T-cell (primary cell): Measurements from ENCODE around the gene CELA3A. TPM values are rescaled to one million over a fixed set of nuclear protein-coding genes. Genes with fewer than 3 reads are reported as not detected.
"Not testable (repeated sequence)": the region's sequence is repeated elsewhere in the genome, so short reads cannot be mapped to it uniquely, and the experiment has no call there.

Experiments
- ATAC-seq, 4 experiments: fragments of 200-7000 bp in 3 of 4; fragments of 150-1000 bp in 1 of 4; cut with Tn5 transposase; replicated peaks in 1 of 4; 1 replicate in 3 of 4; 2 replicates in 1 of 4; pipeline ENCODE4 v1.10.0; 2021; ENCODE audit warnings: moderate library complexity in 3 of 4, mild to moderate bottlenecking in 2 of 4, moderate number of reproducible peaks in 1 of 4
- CTCF ChIA-PET, 2 donors: fragments of 300-600 bp; sonication (Branson Sonifier 250); formaldehyde crosslinking; loops; one replicate each; lab custom pipeline; 2022; ENCODE audit warnings: antibody characterized with exemption in 2 of 2; lab: Charles Lee
- POLR2A ChIA-PET, 2 donors: fragments of 300-600 bp; sonication (Branson Sonifier 250); formaldehyde crosslinking; loops; one replicate each; lab custom pipeline; 2022; ENCODE audit warnings: antibody characterized with exemption in 2 of 2; lab: Charles Lee
- DNase-seq, 35 experiments: peaks; one replicate each; pipeline versions ENCODE4 v3.0.0 to v3.0.0-alpha.2; 2013 to 2023
- H3K27ac ChIP-seq: one replicate; pipeline ENCODE4 v1.5.1; 2013; ENCODE audit warnings: low read length
- H3K27me3 ChIP-seq, 2 experiments: replicated peaks in 1 of 2; 1 replicate in 1 of 2; 2 replicates in 1 of 2; pipeline versions ENCODE4 v1.6.1 to v1.7.0; 2013; ENCODE audit warnings: low read length in 1 of 2, mixed read lengths in 1 of 2; ENCODE audit not compliant: control insufficient read depth in 2 of 2, insufficient read depth in 2 of 2; ENCODE audit errors: extremely low read depth in 1 of 2
- H3K36me3 ChIP-seq, 2 donors: 1 replicate in 1 of 2; 2 replicates in 1 of 2; pipeline versions ENCODE4 v1.6.1 to v1.7.0; 2013; ENCODE audit warnings: low read length in 1 of 2; ENCODE audit not compliant: control insufficient read depth in 2 of 2, insufficient read depth in 1 of 2; ENCODE audit errors: extremely low read depth in 1 of 2
- H3K4me1 ChIP-seq, 2 experiments: 1 replicate in 1 of 2; 2 replicates in 1 of 2; pipeline versions ENCODE4 v1.6.1 to v1.7.0; 2013; ENCODE audit warnings: low read length in 2 of 2, mixed read lengths in 1 of 2; ENCODE audit not compliant: insufficient read depth in 2 of 2, control insufficient read depth in 1 of 2; ENCODE audit errors: extremely low read depth in 1 of 2
- H3K4me3 ChIP-seq, 2 donors: 1 replicate in 1 of 2; 2 replicates in 1 of 2; pipeline versions ENCODE4 v1.5.1 to v1.7.0; 2013; ENCODE audit warnings: mild to moderate bottlenecking in 2 of 2, low read length in 1 of 2, moderate library complexity in 1 of 2; ENCODE audit not compliant: control insufficient read depth in 1 of 2; ENCODE audit errors: extremely low read depth in 1 of 2
- H3K9me3 ChIP-seq: 2 replicates; pipeline ENCODE4 v1.7.0; 2013
- H3K27ac Mint-ChIP-seq, 2 donors: one replicate each; pipeline ENCODE4 v1.8.0; 2020 to 2021; ENCODE audit warnings: mild to moderate bottlenecking in 2 of 2, mixed read lengths in 2 of 2
- H3K27me3 Mint-ChIP-seq, 2 donors: one replicate each; pipeline ENCODE4 v1.8.0; 2021 to 2022; ENCODE audit warnings: mixed read lengths in 2 of 2
- H3K36me3 Mint-ChIP-seq: one replicate; pipeline ENCODE4 v1.8.0; 2021; ENCODE audit warnings: mixed read lengths
- H3K4me1 Mint-ChIP-seq, 3 donors: one replicate each; pipeline ENCODE4 v1.8.0; 2020 to 2022; ENCODE audit warnings: mixed read lengths in 3 of 3, mild to moderate bottlenecking in 1 of 3
- H3K4me3 Mint-ChIP-seq, 3 donors: one replicate each; pipeline ENCODE4 v1.8.0; 2020 to 2022; ENCODE audit warnings: mild to moderate bottlenecking in 3 of 3, mixed read lengths in 3 of 3, moderate library complexity in 3 of 3
- H3K9me3 Mint-ChIP-seq, 3 donors: one replicate each; pipeline ENCODE4 v1.8.0; 2020 to 2022; ENCODE audit warnings: mixed read lengths in 3 of 3
- WGBS: methylation state at CpG from one replicate; pipeline ENCODE4 v1.1.5; 2013; ENCODE audit warnings: missing lambda C conversion rate; ENCODE audit not compliant: insufficient coverage; 5-methylcytosine and 5-hydroxymethylcytosine counted together
- total RNA-seq, 35 experiments: library from RNA in 6 of 35; stranded (reverse) in 6 of 35; fragments of 120-200 nt in 1 of 35; gene quantifications; one replicate each; pipeline versions ENCODE4 v1.2.1 to v1.2.4 and lab custom pipeline; 2013 to 2026

The CELA3A gene
- total RNA-seq, 5 donors from 2014 or later (not counting 1 experiment from before 2014, with no cell fraction given): 11.4 to 15.6 (median 13.3) TPM; not detected in 2

GRCh38 chr1:21999645-22000044 is 1.8 kb upstream of the CELA3A start:
- H3K27ac Mint-ChIP-seq, H3K27ac ChIP-seq, H3K36me3 ChIP-seq, ATAC-seq, H3K4me1 Mint-ChIP-seq, H3K9me3 Mint-ChIP-seq, POLR2A ChIA-PET, CTCF ChIA-PET, DNase-seq, H3K9me3 ChIP-seq, H3K4me3 Mint-ChIP-seq, H3K27me3 ChIP-seq, H3K4me3 ChIP-seq, H3K4me1 ChIP-seq, H3K36me3 Mint-ChIP-seq, H3K27me3 Mint-ChIP-seq: not testable (repeated sequence)
- no CpG with 5 or more reads among the region's 7 CpGs for WGBS

- H3K4me3 ChIP-seq, H3K4me1 Mint-ChIP-seq, H3K27ac Mint-ChIP-seq, CTCF ChIA-PET, H3K4me1 ChIP-seq, H3K36me3 ChIP-seq, POLR2A ChIA-PET, DNase-seq, H3K27me3 ChIP-seq, H3K9me3 ChIP-seq, H3K27ac ChIP-seq, H3K27me3 Mint-ChIP-seq, H3K9me3 Mint-ChIP-seq, H3K4me3 Mint-ChIP-seq, H3K36me3 Mint-ChIP-seq, ATAC-seq: not testable (repeated sequence)
- 22% methylated on average over 1 of the region's 5 CpGs for WGBS
Observed at GRCh38 chr1:22002461-22002860, 1.0 kb downstream of the CELA3A start.

- H3K36me3 Mint-ChIP-seq, H3K4me3 ChIP-seq, H3K27ac ChIP-seq, H3K36me3 ChIP-seq, CTCF ChIA-PET, POLR2A ChIA-PET, H3K27me3 ChIP-seq, H3K4me3 Mint-ChIP-seq, H3K9me3 ChIP-seq, H3K4me1 Mint-ChIP-seq, H3K4me1 ChIP-seq, ATAC-seq, H3K27me3 Mint-ChIP-seq, DNase-seq, H3K9me3 Mint-ChIP-seq, H3K27ac Mint-ChIP-seq: not testable (repeated sequence)
- WGBS: 0% methylated on average over 1 of the region's 8 CpGs
Observed at GRCh38 chr1:22002875-22003274, 1.4 kb downstream of the CELA3A start.

GRCh38 chr1:22003959-22004358 is 2.5 kb downstream of the CELA3A start:
- H3K36me3 Mint-ChIP-seq, H3K36me3 ChIP-seq, H3K27ac Mint-ChIP-seq, CTCF ChIA-PET, H3K27ac ChIP-seq, H3K4me3 ChIP-seq, POLR2A ChIA-PET, H3K27me3 ChIP-seq, H3K27me3 Mint-ChIP-seq, DNase-seq, ATAC-seq, H3K4me1 ChIP-seq, H3K4me3 Mint-ChIP-seq, H3K9me3 Mint-ChIP-seq, H3K9me3 ChIP-seq, H3K4me1 Mint-ChIP-seq: not testable (repeated sequence)
- no CpG with 5 or more reads among the region's 3 CpGs for WGBS

- 93% methylated on average over 9 of the region's 18 CpGs for WGBS
- not testable (repeated sequence) for H3K9me3 Mint-ChIP-seq
Observed at GRCh38 chr1:22005261-22006149, 4.0 kb downstream of the CELA3A start.

GRCh38 chr1:22006736-22007135 is 5.3 kb downstream of the CELA3A start:
- H3K9me3 Mint-ChIP-seq, H3K36me3 Mint-ChIP-seq, H3K4me1 ChIP-seq, DNase-seq, H3K27me3 ChIP-seq, H3K36me3 ChIP-seq, H3K27ac ChIP-seq, H3K4me3 Mint-ChIP-seq, H3K4me1 Mint-ChIP-seq, H3K4me3 ChIP-seq, H3K9me3 ChIP-seq, H3K27me3 Mint-ChIP-seq, ATAC-seq, POLR2A ChIA-PET, CTCF ChIA-PET, H3K27ac Mint-ChIP-seq: not testable (repeated sequence)
- no CpG with 5 or more reads among the region's 13 CpGs for WGBS

More at GRCh38 chr1:22005261-22006149, 4.0 kb downstream of the CELA3A start:
- peak in 1 of 4 experiments; percentile 66 for ATAC-seq
- H3K4me1 Mint-ChIP-seq, CTCF ChIA-PET, H3K4me3 Mint-ChIP-seq, H3K9me3 ChIP-seq, H3K27ac ChIP-seq, H3K27me3 Mint-ChIP-seq, H3K27ac Mint-ChIP-seq, H3K27me3 ChIP-seq, H3K4me1 ChIP-seq, H3K4me3 ChIP-seq, H3K36me3 Mint-ChIP-seq, H3K36me3 ChIP-seq, POLR2A ChIA-PET: not testable (repeated sequence)
- DNase-seq: peak in 10 of 35 experiments; percentile 8 to 47 (median 14)
